Activated naive CD4-positive, alpha-beta T cell treated with anti-CD3 and anti-CD28 coated beads, Interleukin-2, amount 50 U/mL, for 24 hours (primary cell): ENCODE measurements around the gene ABHD2.
"Not testable (repeated sequence)": the region's sequence is repeated elsewhere in the genome, so short reads cannot be mapped to it uniquely, and the experiment has no call there.

ENCODE experiments used
- H3K27ac Mint-ChIP-seq: one replicate; pipeline ENCODE4 v1.8.0; 2021; ENCODE audit warnings: mild to moderate bottlenecking, mixed read lengths
- H3K27me3 Mint-ChIP-seq: one replicate; pipeline ENCODE4 v1.8.0; 2021; ENCODE audit warnings: mixed read lengths
- H3K36me3 Mint-ChIP-seq: one replicate; pipeline ENCODE4 v1.8.0; 2021; ENCODE audit warnings: mixed read lengths
- H3K4me1 Mint-ChIP-seq: one replicate; pipeline ENCODE4 v1.8.0; 2021; ENCODE audit warnings: mixed read lengths
- H3K4me3 Mint-ChIP-seq: one replicate; pipeline ENCODE4 v1.8.0; 2021; ENCODE audit warnings: mild to moderate bottlenecking, mixed read lengths
- H3K9me3 Mint-ChIP-seq: one replicate; pipeline ENCODE4 v1.8.0; 2021; ENCODE audit warnings: mixed read lengths

The ABHD2 gene

GRCh38 chr15:89132611-89133507 is 44.6 kb downstream of the ABHD2 start:
- no peaks in the 10 kb centered on the region for H3K9me3 Mint-ChIP-seq
- H3K27ac Mint-ChIP-seq = peak overlapping the region; percentile 19
- peaks cover 44% of the 10 kb centered on the region for H3K4me1 Mint-ChIP-seq
- H3K36me3 Mint-ChIP-seq = peaks cover 18% of the 10 kb centered on the region
- H3K4me3 Mint-ChIP-seq = no peak overlapping the region
- H3K27me3 Mint-ChIP-seq = no peaks in the 10 kb centered on the region

- Mint-ChIP-seq H3K36me3 (peaks cover 22% of the 10 kb centered on the region), H3K4me1 (peaks cover 40% of the 10 kb centered on the region), H3K27ac (peak overlapping the region; percentile 66)
- H3K9me3 Mint-ChIP-seq, H3K27me3 Mint-ChIP-seq, H3K4me3 Mint-ChIP-seq: not testable (repeated sequence)
Observed at GRCh38 chr15:89135387-89136077, 47.3 kb downstream of the ABHD2 start.

GRCh38 chr15:89136078-89136806 is 48.0 kb downstream of the ABHD2 start:
- H3K27ac Mint-ChIP-seq = no peak overlapping the region
- H3K36me3 Mint-ChIP-seq = peaks cover 18% of the 10 kb centered on the region
- H3K9me3 Mint-ChIP-seq = no peaks in the 10 kb centered on the region
- H3K27me3 Mint-ChIP-seq = no peaks in the 10 kb centered on the region
- no peak overlapping the region for H3K4me3 Mint-ChIP-seq
- peaks cover 40% of the 10 kb centered on the region for H3K4me1 Mint-ChIP-seq

- no peaks in the 10 kb centered on the region for H3K9me3 Mint-ChIP-seq
- H3K4me1 Mint-ChIP-seq = peaks cover 35% of the 10 kb centered on the region
- peak overlapping the region; percentile 59 for H3K27ac Mint-ChIP-seq
- no peaks in the 10 kb centered on the region for H3K27me3 Mint-ChIP-seq
- peaks cover 18% of the 10 kb centered on the region for H3K36me3 Mint-ChIP-seq
- H3K4me3 Mint-ChIP-seq = no peak overlapping the region
Observed at GRCh38 chr15:89136818-89137772, 48.8 kb downstream of the ABHD2 start.

GRCh38 chr15:89137926-89138325 is 49.7 kb downstream of the ABHD2 start:
- Mint-ChIP-seq H3K9me3 (no peaks in the 10 kb centered on the region), H3K4me3 (no peak overlapping the region), H3K27ac (no peak overlapping the region), H3K27me3 (no peaks in the 10 kb centered on the region), H3K36me3 (peaks cover 20% of the 10 kb centered on the region), H3K4me1 (peaks cover 41% of the 10 kb centered on the region)

GRCh38 chr15:89138999-89139612 is 50.9 kb downstream of the ABHD2 start:
- peaks cover 18% of the 10 kb centered on the region for H3K36me3 Mint-ChIP-seq
- H3K9me3 Mint-ChIP-seq = no peaks in the 10 kb centered on the region
- H3K27me3 Mint-ChIP-seq = no peaks in the 10 kb centered on the region
- no peak overlapping the region for H3K4me3 Mint-ChIP-seq
- H3K4me1 Mint-ChIP-seq = peaks cover 43% of the 10 kb centered on the region
- H3K27ac Mint-ChIP-seq = no peak overlapping the region

GRCh38 chr15:89139613-89140499 is 51.6 kb downstream of the ABHD2 start:
- Mint-ChIP-seq H3K9me3 (no peaks in the 10 kb centered on the region), H3K27ac (no peak overlapping the region), H3K4me3 (no peak overlapping the region), H3K36me3 (peaks cover 21% of the 10 kb centered on the region), H3K4me1 (peaks cover 49% of the 10 kb centered on the region), H3K27me3 (no peaks in the 10 kb centered on the region)

- peaks cover 20% of the 10 kb centered on the region for H3K36me3 Mint-ChIP-seq
Observed at GRCh38 chr15:89140595-89140994, 52.3 kb downstream of the ABHD2 start.

GRCh38 chr15:89141159-89141558 is 52.9 kb downstream of the ABHD2 start:
- H3K4me1 Mint-ChIP-seq = peaks cover 41% of the 10 kb centered on the region
- H3K27ac Mint-ChIP-seq, H3K27me3 Mint-ChIP-seq: not testable (repeated sequence)

More at GRCh38 chr15:89140595-89140994, 52.3 kb downstream of the ABHD2 start:
- Mint-ChIP-seq H3K9me3 (no peaks in the 10 kb centered on the region), H3K27me3 (no peaks in the 10 kb centered on the region), H3K4me3 (no peak overlapping the region), H3K4me1 (peaks cover 45% of the 10 kb centered on the region), H3K27ac (no peak overlapping the region)

GRCh38 chr15:89141885-89142284 is 53.6 kb downstream of the ABHD2 start:
- H3K27ac Mint-ChIP-seq = no peak overlapping the region
- H3K27me3 Mint-ChIP-seq = no peaks in the 10 kb centered on the region
- H3K9me3 Mint-ChIP-seq = no peaks in the 10 kb centered on the region
- peaks cover 14% of the 10 kb centered on the region for H3K36me3 Mint-ChIP-seq
- H3K4me1 Mint-ChIP-seq = peaks cover 33% of the 10 kb centered on the region
- no peak overlapping the region for H3K4me3 Mint-ChIP-seq

More at GRCh38 chr15:89141159-89141558, 52.9 kb downstream of the ABHD2 start:
- not testable (repeated sequence) for H3K9me3 Mint-ChIP-seq, H3K4me3 Mint-ChIP-seq
- peaks cover 20% of the 10 kb centered on the region for H3K36me3 Mint-ChIP-seq

GRCh38 chr15:89142423-89142822 is 54.2 kb downstream of the ABHD2 start:
- Mint-ChIP-seq H3K36me3 (peaks cover 14% of the 10 kb centered on the region), H3K4me1 (peaks cover 30% of the 10 kb centered on the region), H3K4me3 (no peak overlapping the region), H3K9me3 (no peaks in the 10 kb centered on the region), H3K27ac (no peak overlapping the region), H3K27me3 (no peaks in the 10 kb centered on the region)

GRCh38 chr15:89143503-89144162 is 55.4 kb downstream of the ABHD2 start:
- Mint-ChIP-seq H3K9me3 (no peaks in the 10 kb centered on the region), H3K4me3 (no peak overlapping the region), H3K27me3 (no peaks in the 10 kb centered on the region), H3K4me1 (peaks cover 30% of the 10 kb centered on the region), H3K27ac (no peak overlapping the region), H3K36me3 (peaks cover 12% of the 10 kb centered on the region)

GRCh38 chr15:89144491-89144890 is 56.2 kb downstream of the ABHD2 start:
- H3K27me3 Mint-ChIP-seq = no peaks in the 10 kb centered on the region
- peaks cover 30% of the 10 kb centered on the region for H3K4me1 Mint-ChIP-seq
- H3K27ac Mint-ChIP-seq = no peak overlapping the region
- no peak overlapping the region for H3K4me3 Mint-ChIP-seq
- peaks cover 10% of the 10 kb centered on the region for H3K36me3 Mint-ChIP-seq
- no peaks in the 10 kb centered on the region for H3K9me3 Mint-ChIP-seq
